Mesenteric fat pad (tissue), 1 donor: ENCODE data around the gene YPEL2. TPM values are rescaled to one million over a fixed set of nuclear protein-coding genes. Genes with fewer than 3 reads are reported as not detected.
"Not testable (repeated sequence)": the region's sequence is repeated elsewhere in the genome, so short reads cannot be mapped to it uniquely, and the experiment has no call there.

Experiments used
- DNase-seq: peaks from one replicate; pipeline ENCODE4 v3.0.0-alpha.2; 2020; ENCODE audit warnings: low spot score
- total RNA-seq: library from RNA; stranded (reverse); fragmentation: NEBNext Ultra II Directional; extraction: Animal tissue kit (Norgen Biotek cat#: 25700); gene quantifications from one replicate; pipeline ENCODE4 v1.2.1, GENCODE V29; 2021
- donor health status: DM: yes; HTN: yes; CAD: no.

Gene YPEL2
- total RNA-seq, 1 donor from 2014 or later: 35.5 TPM

- no peak for DNase-seq
Observed at GRCh38 chr17:59375857-59376256, 44.4 kb downstream of the YPEL2 start.

- no peak for DNase-seq
Observed at GRCh38 chr17:59376506-59376905, 45.1 kb downstream of the YPEL2 start.

GRCh38 chr17:59377410-59377809, 46.0 kb downstream of the YPEL2 start:
- DNase-seq: no peak

- DNase-seq: no peak
Observed at GRCh38 chr17:59378675-59379074, 47.2 kb downstream of the YPEL2 start.

- no peak for DNase-seq
Observed at GRCh38 chr17:59380474-59380873, 49.0 kb downstream of the YPEL2 start.

GRCh38 chr17:59381716-59382570, 50.5 kb downstream of the YPEL2 start:
- DNase-seq: no peak

- DNase-seq: no peak
Observed at GRCh38 chr17:59383893-59384292, 52.4 kb downstream of the YPEL2 start.

- DNase-seq: no peak
Observed at GRCh38 chr17:59387351-59388068, 56.1 kb downstream of the YPEL2 start.

GRCh38 chr17:59388069-59388556, 56.7 kb downstream of the YPEL2 start:
- no peak for DNase-seq

GRCh38 chr17:59389066-59389465, 57.6 kb downstream of the YPEL2 start:
- no peak for DNase-seq

GRCh38 chr17:59391021-59391420, 59.6 kb downstream of the YPEL2 start:
- DNase-seq: no peak

- DNase-seq: no peak
Observed at GRCh38 chr17:59392973-59393679, 61.7 kb downstream of the YPEL2 start.

- DNase-seq: not testable (repeated sequence)
Observed at GRCh38 chr17:59393742-59394410, 62.4 kb downstream of the YPEL2 start.

GRCh38 chr17:59396134-59396826, 64.8 kb downstream of the YPEL2 start:
- DNase-seq: no peak

- peak; percentile 59 for DNase-seq
Observed at GRCh38 chr17:59397316-59398073, 66.0 kb downstream of the YPEL2 start.

- no peak for DNase-seq
Observed at GRCh38 chr17:59399914-59400313, 68.5 kb downstream of the YPEL2 start.

GRCh38 chr17:59400858-59401257, 69.4 kb downstream of the YPEL2 start:
- no peak for DNase-seq

- DNase-seq: no peak
Observed at GRCh38 chr17:59401274-59401673, 69.8 kb downstream of the YPEL2 start.

GRCh38 chr17:59401725-59402124, 70.3 kb downstream of the YPEL2 start:
- no peak for DNase-seq

GRCh38 chr17:59402760-59403159, 71.3 kb downstream of the YPEL2 start:
- DNase-seq: no peak
